Neuronal stem cell (in vitro differentiated cells): ENCODE measurements around the gene ANGPTL2.

ENCODE experiments used
- DNase-seq: peaks from one replicate; pipeline ENCODE4 v3.0.0-alpha.2; 2013; ENCODE audit warnings: low spot score
- H2AFZ ChIP-seq: one replicate; pipeline ENCODE4 v1.6.1; 2013; ENCODE audit warnings: mild to moderate bottlenecking, low read length, inconsistent platforms
- H2AK5ac ChIP-seq: 2 replicates; pipeline ENCODE4 v1.6.1; 2013; ENCODE audit warnings: low read depth, mild to moderate bottlenecking, inconsistent platforms, low read length, moderate library complexity, mixed read lengths
- H2BK120ac ChIP-seq: 2 replicates; pipeline ENCODE4 v1.6.1; 2013; ENCODE audit warnings: low read depth, mild to moderate bottlenecking, inconsistent platforms, low read length, moderate library complexity, mixed read lengths
- H2BK12ac ChIP-seq: one replicate; pipeline ENCODE4 v1.6.1; 2013; ENCODE audit warnings: low read length, inconsistent platforms
- H2BK15ac ChIP-seq: 2 replicates; pipeline ENCODE4 v1.6.1; 2013; ENCODE audit warnings: mild to moderate bottlenecking, low read length, inconsistent platforms, mixed read lengths
- H2BK5ac ChIP-seq: one replicate; pipeline ENCODE4 v1.6.1; 2013; ENCODE audit warnings: inconsistent platforms, mild to moderate bottlenecking, low read length, moderate library complexity
- H3K14ac ChIP-seq: one replicate; pipeline ENCODE4 v1.6.1; 2013; ENCODE audit warnings: low read length, inconsistent platforms
- H3K18ac ChIP-seq: 2 replicates; pipeline ENCODE4 v1.6.1; 2013; ENCODE audit warnings: low read length, inconsistent platforms
- H3K23ac ChIP-seq: 2 replicates; pipeline ENCODE4 v1.6.1; 2013; ENCODE audit warnings: low read depth, mild to moderate bottlenecking, mixed read lengths, low read length, inconsistent platforms; ENCODE audit not compliant: poor library complexity
- H3K27ac ChIP-seq: replicated peaks from 3 replicates; pipeline ENCODE4 v1.5.1; 2013; ENCODE audit warnings: low read length, inconsistent platforms
- H3K27me3 ChIP-seq, 3 experiments: 2 replicates each; pipeline ENCODE4 v1.6.1; 2013; ENCODE audit warnings: low read length in 3 of 3, mild to moderate bottlenecking in 2 of 3, inconsistent platforms in 1 of 3, low read depth in 1 of 3, mixed read lengths in 1 of 3, moderate library complexity in 1 of 3; ENCODE audit not compliant: control insufficient read depth in 3 of 3, insufficient read depth in 3 of 3
- H3K36me3 ChIP-seq, 2 donors: replicated peaks in 1 of 2; 2 replicates each; pipeline ENCODE4 v1.6.1; 2013; ENCODE audit warnings: low read length in 2 of 2; ENCODE audit not compliant: control insufficient read depth in 2 of 2, insufficient read depth in 2 of 2
- H3K4ac ChIP-seq: 2 replicates; pipeline ENCODE4 v1.6.1; 2013; ENCODE audit warnings: inconsistent platforms, mild to moderate bottlenecking, low read length, moderate library complexity
- H3K4me1 ChIP-seq, 2 donors: 1 replicate in 1 of 2; 2 replicates in 1 of 2; pipeline ENCODE4 v1.6.1; 2013; ENCODE audit warnings: low read length in 2 of 2, low read depth in 1 of 2; ENCODE audit not compliant: control insufficient read depth in 2 of 2, insufficient read depth in 1 of 2
- H3K4me2 ChIP-seq: one replicate; pipeline ENCODE4 v1.6.1; 2013; ENCODE audit warnings: mild to moderate bottlenecking, low read length, inconsistent platforms; ENCODE audit not compliant: insufficient read depth, poor library complexity, severe bottlenecking
- H3K4me3 ChIP-seq, 2 donors: 2 replicates each; pipeline ENCODE4 v1.5.1; 2013; ENCODE audit warnings: low read length in 2 of 2, mild to moderate bottlenecking in 2 of 2, inconsistent platforms in 1 of 2, moderate library complexity in 1 of 2
- H3K79me1 ChIP-seq: one replicate; pipeline ENCODE4 v1.6.1; 2013; ENCODE audit warnings: low read depth, mild to moderate bottlenecking, inconsistent platforms, low read length, moderate library complexity
- H3K9ac ChIP-seq: one replicate; pipeline ENCODE4 v1.6.1; 2013; ENCODE audit warnings: mild to moderate bottlenecking, low read depth, low read length, inconsistent platforms; ENCODE audit not compliant: poor library complexity
- H3K9me3 ChIP-seq, 2 donors: replicated peaks in 1 of 2; 2 replicates each; pipeline versions ENCODE3 to v1.6.1; 2013; ENCODE audit warnings: low read length in 2 of 2, mild to moderate bottlenecking in 2 of 2, inconsistent platforms in 1 of 2, low read depth in 1 of 2, mixed read lengths in 1 of 2, moderate library complexity in 1 of 2; ENCODE audit not compliant: control insufficient read depth in 2 of 2, insufficient read depth in 1 of 2
- H4K8ac ChIP-seq: one replicate; pipeline ENCODE4 v1.6.1; 2013; ENCODE audit warnings: low read depth, mild to moderate bottlenecking, inconsistent platforms, low read length, moderate library complexity
- H4K91ac ChIP-seq: one replicate; pipeline ENCODE4 v1.6.1; 2013; ENCODE audit warnings: low read length, low read depth, mild to moderate bottlenecking, inconsistent platforms; ENCODE audit not compliant: poor library complexity
- WGBS, 2 donors: extraction: QIAGEN DNeasy Blood & Tissue Kit; methylation state at CpG; one replicate each; pipeline ENCODE4 v1.1.7; 2013; ENCODE audit warnings: missing lambda C conversion rate in 2 of 2, mixed read lengths in 1 of 2; ENCODE audit not compliant: insufficient read length in 2 of 2, insufficient replicate concordance in 1 of 2; ENCODE audit errors: extremely low coverage in 2 of 2; 5-methylcytosine and 5-hydroxymethylcytosine counted together

Gene ANGPTL2

GRCh38 chr9:127166651-127167524 is 44.5 kb upstream of the ANGPTL2 start:
- Histone ChIP-seq H2BK12ac (no peak overlapping the region), H2AFZ (no peak overlapping the region)
- no CpG with 5 or more reads among the region's 12 CpGs for WGBS, 2 donors

GRCh38 chr9:127166111-127166510 is 43.7 kb upstream of the ANGPTL2 start:
- DNase-seq = no peak
- H4K91ac ChIP-seq = no peak overlapping the region
- H2BK5ac ChIP-seq = no peak overlapping the region
- H3K27ac ChIP-seq = no peak overlapping the region
- peaks cover 3 to 7% of the 10 kb centered on the region in 2 donors for H3K4me1 ChIP-seq
- H3K4me2 ChIP-seq = no peak overlapping the region
- H4K8ac ChIP-seq = no peak overlapping the region
- no peak overlapping the region for H2AK5ac ChIP-seq
- no peaks in the 10 kb centered on the region for H3K27me3 ChIP-seq
- H2BK120ac ChIP-seq = no peak overlapping the region
- H2AFZ ChIP-seq = no peak overlapping the region
- H3K18ac ChIP-seq = no peak overlapping the region
- H3K23ac ChIP-seq = no peak overlapping the region
- no CpG with 5 or more reads among the region's 5 CpGs for WGBS, 2 donors
- H3K36me3 ChIP-seq = no peaks in the 10 kb centered on the region
- peaks cover 2% of the 10 kb centered on the region for H3K79me1 ChIP-seq
- H3K9ac ChIP-seq = no peak overlapping the region
- H2BK12ac ChIP-seq = no peak overlapping the region
- H3K4ac ChIP-seq = no peak overlapping the region
- H3K9me3 ChIP-seq = no peaks in the 10 kb centered on the region
- no peak overlapping the region for H3K14ac ChIP-seq
- H2BK15ac ChIP-seq = no peak overlapping the region
- no peak overlapping the region for H3K4me3 ChIP-seq

More at GRCh38 chr9:127166651-127167524, 44.5 kb upstream of the ANGPTL2 start:
- no peaks in the 10 kb centered on the region for H3K79me1 ChIP-seq
- no peak overlapping the region for H3K4ac ChIP-seq
- no peak overlapping the region for H3K4me2 ChIP-seq
- no peak overlapping the region for H3K14ac ChIP-seq
- H3K9ac ChIP-seq = peak overlapping the region; percentile 25
- H2AK5ac ChIP-seq = peak overlapping the region; percentile 10
- no peak overlapping the region for H4K91ac ChIP-seq
- no peaks in the 10 kb centered on the region for H3K27me3 ChIP-seq
- H2BK120ac ChIP-seq = no peak overlapping the region
- peak overlapping the region; percentile 16 for H3K18ac ChIP-seq
- peak overlapping the region; percentile 14 for H3K23ac ChIP-seq
- peaks cover 3 to 7% of the 10 kb centered on the region in 2 donors for H3K4me1 ChIP-seq
- no peak overlapping the region for H2BK5ac ChIP-seq
- DNase-seq = no peak
- no peak overlapping the region for H4K8ac ChIP-seq
- H3K9me3 ChIP-seq = no peaks in the 10 kb centered on the region
- no peak overlapping the region for H3K27ac ChIP-seq
- H2BK15ac ChIP-seq = no peak overlapping the region
- no peaks in the 10 kb centered on the region for H3K36me3 ChIP-seq
- no peak overlapping the region for H3K4me3 ChIP-seq

DNA sequence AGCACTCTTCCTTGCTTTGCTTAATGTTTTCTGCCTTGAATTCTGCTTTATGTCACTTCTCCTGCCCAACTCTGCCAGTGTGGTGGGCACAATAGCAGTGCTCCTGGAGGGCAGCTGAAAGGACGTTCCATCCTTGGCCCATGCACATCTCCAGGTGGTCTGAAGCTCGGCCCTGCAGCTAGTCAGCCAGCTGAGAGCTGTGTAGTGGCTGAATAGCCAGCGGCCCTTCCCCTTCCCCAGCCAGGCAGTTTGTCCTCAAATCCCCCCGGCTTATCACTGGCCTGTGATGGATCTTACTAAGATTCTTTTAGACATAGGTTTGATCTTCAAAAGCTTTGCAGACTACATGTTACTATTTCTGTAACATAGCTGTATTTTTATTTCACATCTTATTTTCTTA is 42.7 kb upstream of the ANGPTL2 start:
- no peaks in the 10 kb centered on the region for H3K9me3 ChIP-seq
- no peak overlapping the region for H3K23ac ChIP-seq
- H3K27ac ChIP-seq = no peak overlapping the region
- no peak overlapping the region for H3K18ac ChIP-seq
- no peak overlapping the region for H3K9ac ChIP-seq
- no peak overlapping the region for H2AK5ac ChIP-seq
- no peak overlapping the region for H4K8ac ChIP-seq
- no CpG with 5 or more reads among the region's 4 CpGs for WGBS, 2 donors
- no peak overlapping the region for H2AFZ ChIP-seq
- peaks cover 3% of the 10 kb centered on the region for H3K79me1 ChIP-seq
- no peak overlapping the region for H4K91ac ChIP-seq
- H3K14ac ChIP-seq = no peak overlapping the region
- H3K4me1 ChIP-seq = peaks cover 3 to 7% of the 10 kb centered on the region in 2 donors
- no peaks in the 10 kb centered on the region for H3K27me3 ChIP-seq
- no peak overlapping the region for H3K4me3 ChIP-seq
- H2BK5ac ChIP-seq = no peak overlapping the region
- H2BK15ac ChIP-seq = no peak overlapping the region
- H3K36me3 ChIP-seq = no peaks in the 10 kb centered on the region
- no peak overlapping the region for H3K4me2 ChIP-seq
- no peak overlapping the region for H2BK120ac ChIP-seq
- no peak overlapping the region for H3K4ac ChIP-seq
- no peak overlapping the region for H2BK12ac ChIP-seq
- DNase-seq = no peak

DNA sequence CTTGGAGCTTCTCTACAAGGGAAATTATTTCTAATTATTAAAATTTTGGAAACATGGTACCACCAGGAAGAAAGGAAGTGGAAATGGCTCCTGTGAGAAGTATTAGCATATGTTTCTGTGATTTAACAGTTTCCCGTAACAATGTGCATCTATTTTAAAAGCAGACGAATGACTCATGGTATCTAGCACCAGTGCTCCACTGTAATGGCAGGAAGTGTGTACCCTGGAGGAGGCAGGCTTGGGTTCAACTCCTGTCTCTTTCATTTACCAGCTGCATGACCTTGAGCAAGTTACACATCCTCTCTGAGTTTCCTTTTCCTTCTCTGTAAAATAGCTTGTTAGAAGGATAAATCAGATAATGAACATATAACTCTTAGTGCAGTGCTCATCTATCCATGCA is 41.0 kb upstream of the ANGPTL2 start:
- H2AFZ ChIP-seq = no peak overlapping the region
- H3K23ac ChIP-seq = no peak overlapping the region
- no peak overlapping the region for H3K27ac ChIP-seq
- H3K36me3 ChIP-seq = no peaks in the 10 kb centered on the region
- no peak overlapping the region for H4K91ac ChIP-seq
- H2AK5ac ChIP-seq = no peak overlapping the region
- H3K9me3 ChIP-seq = no peaks in the 10 kb centered on the region
- no peak overlapping the region for H4K8ac ChIP-seq
- no peak overlapping the region for H2BK120ac ChIP-seq
- H3K79me1 ChIP-seq = peaks cover 3% of the 10 kb centered on the region
- no peak overlapping the region for H3K4me3 ChIP-seq
- no peak overlapping the region for H3K4ac ChIP-seq
- no peak overlapping the region for H2BK15ac ChIP-seq
- no peak overlapping the region for H3K4me2 ChIP-seq
- no peak overlapping the region for H2BK5ac ChIP-seq
- DNase-seq = no peak
- H3K14ac ChIP-seq = no peak overlapping the region
- no peaks in the 10 kb centered on the region for H3K27me3 ChIP-seq
- no CpG with 5 or more reads among the region's 2 CpGs for WGBS, 2 donors
- no peak overlapping the region for H2BK12ac ChIP-seq
- H3K4me1 ChIP-seq = peaks cover 6 to 19% of the 10 kb centered on the region in 2 donors
- H3K9ac ChIP-seq = no peak overlapping the region
- no peak overlapping the region for H3K18ac ChIP-seq
